AG10803 (cell line): ENCODE results near the gene MZT2A.
"Not testable (repeated sequence)": the region's sequence is repeated elsewhere in the genome, so short reads cannot be mapped to it uniquely, and the experiment has no call there.

Source experiments
- DNase-seq: peaks from one replicate; pipeline ENCODE4 v3.0.0; 2010; ENCODE audit warnings: low read depth
- H3K4me3 ChIP-seq: 2 replicates; pipeline ENCODE4 v1.5.1; 2011; ENCODE audit warnings: mild to moderate bottlenecking, low read length, control low read depth
- CTCF ChIP-seq: conservative IDR thresholded peaks from 2 replicates; pipeline ENCODE4 v1.5.1; 2011; ENCODE audit warnings: mild to moderate bottlenecking, low read length, control low read depth, inconsistent platforms

MZT2A gene

GRCh38 chr2:131516621-131517020 lies 24.4 kb upstream of the MZT2A start:
- peak; percentile 25 for TF ChIP-seq CTCF
- not testable (repeated sequence) for DNase-seq, H3K4me3 ChIP-seq

GRCh38 chr2:131516011-131516410 lies 23.8 kb upstream of the MZT2A start:
- DNase-seq = no peak
- TF ChIP-seq CTCF = no peak
- H3K4me3 ChIP-seq = no peak overlapping the region

- not testable (repeated sequence) for DNase-seq, H3K4me3 ChIP-seq
Measured at GRCh38 chr2:131515235-131515634, 23.0 kb upstream of the MZT2A start.

- DNase-seq, H3K4me3 ChIP-seq: not testable (repeated sequence)
Measured at GRCh38 chr2:131514408-131515166, 22.4 kb upstream of the MZT2A start.

- H3K4me3 ChIP-seq, DNase-seq: not testable (repeated sequence)
Measured at GRCh38 chr2:131511969-131512870, 20.0 kb upstream of the MZT2A start.

GRCh38 chr2:131511291-131511968 lies 19.2 kb upstream of the MZT2A start:
- DNase-seq, H3K4me3 ChIP-seq: not testable (repeated sequence)

- no peak for TF ChIP-seq CTCF
- no peak for DNase-seq
- no peak overlapping the region for H3K4me3 ChIP-seq
Measured at GRCh38 chr2:131509615-131510014, 17.4 kb upstream of the MZT2A start.

GRCh38 chr2:131504082-131504750 lies 12.0 kb upstream of the MZT2A start:
- DNase-seq, H3K4me3 ChIP-seq: not testable (repeated sequence)

- not testable (repeated sequence) for H3K4me3 ChIP-seq, DNase-seq
Measured at GRCh38 chr2:131503587-131503986, 11.4 kb upstream of the MZT2A start.

GRCh38 chr2:131498321-131498973 lies 6.2 kb upstream of the MZT2A start:
- DNase-seq = peak; percentile 27
- H3K4me3 ChIP-seq = not testable (repeated sequence)

GRCh38 chr2:131495506-131495905 lies 3.3 kb upstream of the MZT2A start:
- DNase-seq, H3K4me3 ChIP-seq: not testable (repeated sequence)
